OCI-LY3 (cell line): ENCODE data around the gene CARS1.

Experiments
- H2AFZ ChIP-seq: fragments of 200-600, 300-600 bp; shearing (Covaris generic); 2 replicates; pipeline ENCODE4 v1.6.0; 2014; ENCODE audit warnings: antibody characterized with exemption, low read depth, low read length
- H3K27ac ChIP-seq: fragments of 200-600, 300-600 bp; sonication (generic); 2 replicates; pipeline ENCODE4 v1.5.1; 2014; ENCODE audit warnings: mild to moderate bottlenecking, low read length, moderate library complexity, mixed read lengths
- H3K27me3 ChIP-seq: fragments of 200-600, 300-600 bp; sonication (generic); 2 replicates; pipeline ENCODE4 v1.6.1; 2014; ENCODE audit warnings: low read depth, low read length, mixed read lengths
- H3K36me3 ChIP-seq: fragments of 200-600, 300-600 bp; sonication (generic); replicated peaks from 2 replicates; pipeline ENCODE3; 2014; ENCODE audit warnings: low read depth, low read length, mixed read lengths
- H3K4me1 ChIP-seq: fragments of 300-600, 200-600 bp; sonication (generic); 2 replicates; pipeline ENCODE4 v1.6.1; 2014; ENCODE audit warnings: low read length, mixed read lengths
- H3K4me2 ChIP-seq: fragments of 200-600, 300-600 bp; sonication (generic); 2 replicates; pipeline ENCODE4 v1.6.1; 2014; ENCODE audit warnings: low read length, mixed read lengths
- H3K4me3 ChIP-seq: fragments of 300-600, 200-600 bp; sonication (generic); 2 replicates; pipeline ENCODE4 v1.5.1; 2014; ENCODE audit warnings: antibody characterized with exemption, mild to moderate bottlenecking, low read length, moderate library complexity
- H3K79me2 ChIP-seq: fragments of 300-600, 200-600 bp; shearing (Covaris generic); 2 replicates; pipeline ENCODE4 v1.6.1; 2014; ENCODE audit warnings: mild to moderate bottlenecking, low read length, mixed read lengths
- H3K9ac ChIP-seq: fragments of 300-600, 200-600 bp; shearing (Covaris generic); 2 replicates; pipeline ENCODE4 v1.6.0; 2014; ENCODE audit warnings: mild to moderate bottlenecking, low read length, moderate library complexity
- H3K9me3 ChIP-seq: fragments of 200-600, 300-600 bp; shearing (Covaris generic); 2 replicates; pipeline ENCODE4 v1.6.1; 2014; ENCODE audit warnings: low read length, mixed read lengths; ENCODE audit not compliant: insufficient read depth
- H4K20me1 ChIP-seq: fragments of 200-600, 300-600 bp; sonication (generic); 2 replicates; pipeline ENCODE4 v1.6.1; 2016; ENCODE audit warnings: low read length, mixed read lengths; ENCODE audit not compliant: insufficient read depth
- EZH2phosphoT487 ChIP-seq: fragments of 200-600 bp; shearing (Covaris generic); IDR thresholded peaks from 2 replicates; pipeline ENCODE4 v1.6.1; 2018; ENCODE audit warnings: antibody characterized with exemption, mixed run types, low read depth
- TF ChIP-seq, protein P1 (sequence below): fragments of 200-600, 300-600 bp; sonication (generic); IDR thresholded peaks from 2 replicates; pipeline ENCODE4 v1.5.1; 2014; ENCODE audit warnings: antibody characterized with exemption, low read length, low read depth

The CARS1 gene

DNA sequence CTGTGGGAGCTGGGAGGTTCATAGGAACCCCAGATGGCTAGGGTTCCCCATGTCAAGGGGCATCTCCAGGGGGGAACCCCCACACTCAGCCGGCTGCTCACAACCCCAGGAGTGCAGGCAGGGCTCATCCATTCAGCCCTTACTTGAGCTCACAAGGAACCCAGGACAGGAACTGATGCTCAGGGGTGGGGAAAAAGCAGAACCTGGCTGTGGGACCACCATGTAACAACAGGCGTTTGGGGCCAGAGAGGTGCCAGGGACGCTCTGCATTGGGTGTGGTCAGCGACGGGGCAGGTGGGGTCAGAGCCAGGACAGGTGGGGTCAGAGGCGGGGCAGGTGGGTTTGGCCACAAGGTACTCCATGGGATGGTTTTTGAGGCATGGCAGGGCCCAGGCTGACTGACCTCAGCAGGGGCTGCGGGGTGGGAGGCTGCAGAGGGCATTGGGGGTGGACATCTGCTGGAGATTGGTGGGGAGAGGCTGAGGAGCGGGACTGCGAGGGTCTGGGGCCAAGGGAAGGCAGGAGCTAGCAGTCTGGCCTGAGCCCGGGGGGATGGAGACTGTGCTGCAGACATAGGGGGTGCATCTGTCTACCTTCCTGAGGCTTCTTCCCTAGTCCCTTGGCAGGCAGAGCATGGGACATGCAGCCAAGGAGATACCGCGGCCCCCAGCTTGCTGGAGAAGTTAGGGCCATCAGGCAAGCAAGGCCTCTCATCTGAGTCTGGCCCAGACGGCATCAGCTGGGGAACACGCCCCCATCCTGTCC is 34.0 kb upstream of the CARS1 start:
- H3K36me3 ChIP-seq, result no peaks in the 10 kb centered on the region
- no peaks in the 10 kb centered on the region for H3K9me3 ChIP-seq
- no peaks in the 10 kb centered on the region for H3K4me1 ChIP-seq
- H3K4me2 ChIP-seq, result peak overlapping the region; percentile 44
- no peak overlapping the region for H2AFZ ChIP-seq
- no peaks in the 10 kb centered on the region for H4K20me1 ChIP-seq
- TF ChIP-seq EZH2phosphoT487, result no peak
- TF ChIP-seq, protein P1, sequence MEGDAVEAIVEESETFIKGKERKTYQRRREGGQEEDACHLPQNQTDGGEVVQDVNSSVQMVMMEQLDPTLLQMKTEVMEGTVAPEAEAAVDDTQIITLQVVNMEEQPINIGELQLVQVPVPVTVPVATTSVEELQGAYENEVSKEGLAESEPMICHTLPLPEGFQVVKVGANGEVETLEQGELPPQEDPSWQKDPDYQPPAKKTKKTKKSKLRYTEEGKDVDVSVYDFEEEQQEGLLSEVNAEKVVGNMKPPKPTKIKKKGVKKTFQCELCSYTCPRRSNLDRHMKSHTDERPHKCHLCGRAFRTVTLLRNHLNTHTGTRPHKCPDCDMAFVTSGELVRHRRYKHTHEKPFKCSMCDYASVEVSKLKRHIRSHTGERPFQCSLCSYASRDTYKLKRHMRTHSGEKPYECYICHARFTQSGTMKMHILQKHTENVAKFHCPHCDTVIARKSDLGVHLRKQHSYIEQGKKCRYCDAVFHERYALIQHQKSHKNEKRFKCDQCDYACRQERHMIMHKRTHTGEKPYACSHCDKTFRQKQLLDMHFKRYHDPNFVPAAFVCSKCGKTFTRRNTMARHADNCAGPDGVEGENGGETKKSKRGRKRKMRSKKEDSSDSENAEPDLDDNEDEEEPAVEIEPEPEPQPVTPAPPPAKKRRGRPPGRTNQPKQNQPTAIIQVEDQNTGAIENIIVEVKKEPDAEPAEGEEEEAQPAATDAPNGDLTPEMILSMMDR, result no peak
- no peaks in the 10 kb centered on the region for H3K27me3 ChIP-seq
- H3K4me3 ChIP-seq, result no peak overlapping the region
- H3K9ac ChIP-seq, result no peak overlapping the region
- H3K79me2 ChIP-seq, result no peaks in the 10 kb centered on the region
- H3K27ac ChIP-seq, result no peak overlapping the region

DNA sequence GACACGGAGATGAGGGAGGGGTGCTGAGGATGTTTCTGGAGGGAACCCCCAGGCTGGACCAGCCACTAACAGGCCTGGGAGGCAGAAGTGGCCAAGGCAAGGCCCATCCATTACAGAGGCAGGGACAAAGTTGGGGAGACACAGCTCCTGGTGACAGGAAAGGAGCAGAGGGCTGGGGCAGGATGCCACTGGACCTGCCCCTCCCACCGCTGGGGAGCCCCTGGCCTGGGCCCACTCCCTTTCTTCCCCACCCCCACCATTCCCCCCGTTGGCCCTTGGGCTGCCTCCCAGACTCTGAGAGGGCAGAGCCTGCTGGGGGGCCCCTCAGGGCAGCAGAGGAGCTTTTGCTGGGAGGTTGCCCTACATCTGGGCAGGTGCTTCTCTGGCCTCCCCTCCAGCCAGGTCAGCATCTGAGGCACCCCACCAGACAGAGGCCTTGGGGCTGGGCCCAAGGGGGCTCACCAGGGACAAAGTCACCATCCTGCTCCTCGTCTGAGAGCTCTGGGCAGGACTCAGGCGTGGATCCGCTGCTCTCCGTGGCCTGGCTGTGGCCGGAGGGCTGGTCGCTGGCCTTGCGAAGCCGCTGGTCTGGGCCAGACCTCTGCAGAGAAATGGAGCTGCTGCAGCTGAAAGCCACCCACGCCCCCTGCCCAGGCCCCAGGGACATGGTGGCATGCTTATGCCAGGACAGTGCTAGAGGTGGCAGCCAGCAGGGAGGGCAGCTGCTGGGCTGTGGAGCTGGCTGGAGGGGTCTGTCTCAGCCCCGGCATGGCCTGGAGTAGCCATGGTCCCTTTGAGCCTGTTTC is 33.1 kb upstream of the CARS1 start:
- Histone ChIP-seq H3K4me1 (no peaks in the 10 kb centered on the region), H3K79me2 (no peaks in the 10 kb centered on the region), H2AFZ (no peak overlapping the region), H3K4me2 (no peak overlapping the region), H4K20me1 (no peaks in the 10 kb centered on the region), H3K9ac (no peak overlapping the region), H3K4me3 (no peak overlapping the region), H3K27me3 (0 out of 2 replicates have a peak, but pooled peaks cover 1% of the 10 kb centered on the region), H3K27ac (no peak overlapping the region), H3K36me3 (no peaks in the 10 kb centered on the region), H3K9me3 (no peaks in the 10 kb centered on the region)
- TF ChIP-seq EZH2phosphoT487, result no peak
- TF ChIP-seq, protein P1, result no peak

- no peak overlapping the region for H3K4me3 ChIP-seq
- H3K27me3 ChIP-seq, result 0 out of 2 replicates have a peak, but pooled peaks cover 3% of the 10 kb centered on the region
- H3K4me1 ChIP-seq, result no peaks in the 10 kb centered on the region
- H3K36me3 ChIP-seq, result no peaks in the 10 kb centered on the region
- H3K27ac ChIP-seq, result no peak overlapping the region
- no peak overlapping the region for H3K4me2 ChIP-seq
- H3K79me2 ChIP-seq, result no peaks in the 10 kb centered on the region
- H4K20me1 ChIP-seq, result no peaks in the 10 kb centered on the region
- no peak overlapping the region for H3K9ac ChIP-seq
- TF ChIP-seq, protein P1, result no peak
- TF ChIP-seq EZH2phosphoT487, result no peak
- H3K9me3 ChIP-seq, result no peaks in the 10 kb centered on the region
- no peak overlapping the region for H2AFZ ChIP-seq
These were observed 32.2 kb upstream of the CARS1 start for GRCh38 chr11:3089236-3090061.
